Endothelial cell of umbilical vein (primary cell): ENCODE measurements around the gene PRL. TPM values are rescaled to one million over a fixed set of nuclear protein-coding genes. Genes with fewer than 3 reads are reported as not detected.

Experiments used
- BruUV-seq: library from RNA; stranded (reverse); fragments of 400-500 nt; replicated peaks from 2 replicates; lab custom pipeline; 2021; lab: Mats Ljungman, UMichigan
- CTCF ChIA-PET: fragments of 300-600, 350-600 bp; sonication (Branson Sonifier 250); formaldehyde crosslinking; loops from one replicate; lab custom pipeline; 2021; ENCODE audit warnings: antibody characterized with exemption, inconsistent platforms; lab: Charles Lee
- POLR2A ChIA-PET: fragments of 300-600, 350-600 bp; sonication (Branson Sonifier 250); formaldehyde crosslinking; loops from one replicate; lab custom pipeline; 2021; ENCODE audit warnings: antibody characterized with exemption, inconsistent platforms; lab: Charles Lee
- DNase-seq: peaks from one replicate; pipeline ENCODE4 v3.0.0-alpha.2; 2011; ENCODE audit warnings: low read depth, low spot score
- FAIRE-seq: peaks from 2 replicates; lab custom pipeline; 2011; peaks lifted over from hg19 to GRCh38; lab: Jason Lieb, UNC
- H2AFZ ChIP-seq: 2 replicates; pipeline ENCODE4 v1.6.0; 2012; ENCODE audit warnings: low read depth, low read length, control low read depth, inconsistent platforms
- H3K27ac ChIP-seq: 2 replicates; pipeline ENCODE4 v1.5.1; 2011; ENCODE audit warnings: low read depth, mild to moderate bottlenecking, control low read depth, low read length, moderate library complexity; ENCODE audit not compliant: insufficient read depth
- H3K27me3 ChIP-seq, 2 experiments: 2 replicates each; pipeline versions ENCODE4 v1.6.0 to v1.6.1; 2011; ENCODE audit warnings: low read length in 2 of 2, mixed read lengths in 1 of 2; ENCODE audit not compliant: control insufficient read depth in 2 of 2, insufficient read depth in 2 of 2
- H3K36me3 ChIP-seq, 2 experiments: 2 replicates in 1 of 2; 3 replicates in 1 of 2; pipeline ENCODE4 v1.5.1; 2011; ENCODE audit warnings: low read length in 2 of 2, mild to moderate bottlenecking in 1 of 2, moderate library complexity in 1 of 2; ENCODE audit not compliant: control insufficient read depth in 2 of 2, insufficient read depth in 2 of 2; ENCODE audit errors: extremely low read depth in 1 of 2
- H3K4me1 ChIP-seq: 3 replicates; pipeline ENCODE4 v1.5.1; 2011; ENCODE audit warnings: mild to moderate bottlenecking, low read length; ENCODE audit not compliant: control insufficient read depth, insufficient read depth; ENCODE audit errors: extremely low read depth
- H3K4me2 ChIP-seq: 2 replicates; pipeline ENCODE4 v1.6.1; 2011; ENCODE audit warnings: low read length, control low read depth, mixed read lengths; ENCODE audit not compliant: insufficient read depth
- H3K4me3 ChIP-seq, 3 experiments: fragments of 200-600 bp in 1 of 3; sonication (generic), shearing (Covaris generic) in 1 of 3; replicated peaks in 1 of 3; 2 replicates each; pipeline ENCODE4 v1.5.1; 2011 to 2016; ENCODE audit warnings: control low read depth in 3 of 3, low read length in 3 of 3, mild to moderate bottlenecking in 2 of 3, inconsistent platforms in 1 of 3, low read depth in 1 of 3, moderate library complexity in 1 of 3; ENCODE audit not compliant: insufficient read depth in 1 of 3
- H3K79me2 ChIP-seq: 2 replicates; pipeline ENCODE4 v1.6.0; 2012; ENCODE audit warnings: low read length, inconsistent platforms; ENCODE audit not compliant: control insufficient read depth, insufficient read depth
- H3K9ac ChIP-seq: replicated peaks from 2 replicates; pipeline ENCODE3; 2011; ENCODE audit warnings: low read length, control low read depth; ENCODE audit not compliant: insufficient read depth; ENCODE audit errors: extremely low read depth
- H3K9me1 ChIP-seq: replicated peaks from 3 replicates; pipeline ENCODE4 v1.6.0; 2011; ENCODE audit warnings: mild to moderate bottlenecking, low read length; ENCODE audit not compliant: control insufficient read depth, insufficient read depth; ENCODE audit errors: extremely low read depth
- H3K9me3 ChIP-seq: replicated peaks from 2 replicates; pipeline ENCODE4 v1.5.1; 2012; ENCODE audit warnings: low read length, inconsistent platforms; ENCODE audit not compliant: control insufficient read depth, insufficient read depth
- H4K20me1 ChIP-seq: replicated peaks from 2 replicates; pipeline ENCODE3; 2011; ENCODE audit warnings: mild to moderate bottlenecking, low read length; ENCODE audit not compliant: control insufficient read depth, insufficient read depth; ENCODE audit errors: extremely low read depth
- EZH2 ChIP-seq: IDR thresholded peaks from 2 replicates; pipeline ENCODE4 v1.6.1; 2012; ENCODE audit warnings: borderline replicate concordance, low read depth, mild to moderate bottlenecking, moderate library complexity, low read length, inconsistent platforms; ENCODE audit not compliant: severe bottlenecking
- FOS ChIP-seq: IDR thresholded peaks from 2 replicates; pipeline ENCODE4 v1.6.1; 2011; ENCODE audit warnings: mild to moderate bottlenecking, low read length, moderate library complexity, borderline replicate concordance; ENCODE audit not compliant: insufficient read depth
- GATA2 ChIP-seq: IDR thresholded peaks from 2 replicates; pipeline ENCODE4 v1.7.0; 2011; ENCODE audit warnings: low read depth, mild to moderate bottlenecking, moderate library complexity, mixed read lengths, low read length; ENCODE audit not compliant: insufficient read length, insufficient read depth
- JUN ChIP-seq: IDR thresholded peaks from 2 replicates; pipeline ENCODE4 v1.6.1; 2011; ENCODE audit warnings: borderline replicate concordance, low read depth; ENCODE audit not compliant: insufficient read length, insufficient read depth
- MYC ChIP-seq: IDR thresholded peaks from one replicate; pipeline ENCODE4 v1.6.1; 2011; ENCODE audit warnings: mild to moderate bottlenecking, low read depth, low read length
- POLR2A ChIP-seq: IDR thresholded peaks from 2 replicates; pipeline ENCODE4 v1.6.1; 2012; ENCODE audit warnings: low read depth, mild to moderate bottlenecking, control low read depth, low read length
- POLR2AphosphoS5 ChIP-seq: IDR thresholded peaks from 2 replicates; pipeline ENCODE4 v1.6.1; 2012; ENCODE audit warnings: low read depth, mild to moderate bottlenecking, control low read depth, low read length, moderate library complexity; ENCODE audit not compliant: insufficient read depth
- dilution Hi-C: fragments of 300-500 bp; cut with MboI; formaldehyde crosslinking; loops from one replicate; pipeline ENCODE4 v1.15.0; 2019; ENCODE audit warnings: low sequenced_read_pairs; ENCODE audit not compliant: extremely low pct_ligation_motif_present
- intact Hi-C: fragments of 100-400 bp; cut with micrococcal nuclease; formaldehyde crosslinking; loops from one replicate; pipeline ENCODE4 v1.10.0; 2022
- polyA plus RNA-seq, 4 experiments: library from polyadenylated mRNA; depleted of rRNA in 3 of 4; stranded (reverse) in 3 of 4; unstranded in 1 of 4; fragments of >200 nt; gene quantifications; 2 replicates each; pipeline versions ENCODE4 v1.2.1 to v1.2.3, GENCODE V29; 2011 to 2012; ENCODE audit warnings: missing spikeins in 1 of 4
- total RNA-seq: library from RNA; stranded (reverse); gene quantifications from 2 replicates; pipeline ENCODE4 v1.2.3, GENCODE V29; 2021
- TF ChIP-seq, protein P1 (sequence below): IDR thresholded peaks from 2 replicates; pipeline ENCODE4 v1.6.1; 2011; ENCODE audit not compliant: insufficient read depth, insufficient read length
- TF ChIP-seq, protein P2 (sequence below), 2 donors: IDR thresholded peaks; 1 replicate in 1 of 2; 2 replicates in 1 of 2; pipeline ENCODE4 v1.5.1; 2011; ENCODE audit warnings: low read length in 2 of 2, mild to moderate bottlenecking in 2 of 2, moderate library complexity in 2 of 2, control low read depth in 1 of 2, inconsistent platforms in 1 of 2, low read depth in 1 of 2; ENCODE audit not compliant: insufficient read depth in 1 of 2; ENCODE audit errors: extremely low read depth in 1 of 2

Gene PRL
- total and polyA plus RNA-seq, 2 donors (not counting 3 experiments of a cell fraction or from before 2014, with no cell fraction given): not detected

DNA sequence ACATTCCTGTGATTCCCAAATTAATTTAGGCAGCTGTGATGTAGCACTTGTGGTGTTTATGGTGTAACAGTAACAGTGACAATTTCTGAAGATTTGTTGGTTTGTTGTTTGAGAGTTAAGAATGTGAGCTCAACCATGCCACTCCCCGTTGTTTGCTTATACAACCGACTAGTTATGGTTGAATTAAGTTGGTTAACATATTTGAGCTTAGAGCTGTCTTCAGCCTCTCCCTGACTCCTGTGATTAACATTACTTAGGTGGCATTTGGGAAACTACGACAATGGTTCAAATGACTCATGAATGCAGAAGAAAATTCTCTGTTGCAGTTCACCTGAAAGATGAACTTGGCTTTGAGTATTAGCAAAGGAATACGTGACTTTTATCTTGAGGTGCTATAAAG, 35.9 kb upstream of the PRL start:
- Histone ChIP-seq H4K20me1 (no peaks in the 10 kb centered on the region), H3K27ac (no peak overlapping the region), H3K4me3 (no peak overlapping the region), H3K27me3 (no peaks in the 10 kb centered on the region), H3K9me1 (no peaks in the 10 kb centered on the region), H3K36me3 (no peaks in the 10 kb centered on the region), H3K79me2 (no peaks in the 10 kb centered on the region), H3K4me2 (no peak overlapping the region), H3K9ac (no peak overlapping the region), H3K4me1 (no peaks in the 10 kb centered on the region), H2AFZ (no peak overlapping the region), H3K9me3 (no peaks in the 10 kb centered on the region)
- DNase-seq (no peak), FAIRE-seq (no peak)
- no TSS peak for BruUV-seq
- dilution Hi-C loops: no loop called here
- ChIA-PET POLR2A (no interaction called here), CTCF (interaction anchor here (0.8 kb wide), 1 partner anchor 13 kb away, joined by 4 read pairs; no protein-coding TSS in a partner anchor)
- TF ChIP-seq, protein P1, sequence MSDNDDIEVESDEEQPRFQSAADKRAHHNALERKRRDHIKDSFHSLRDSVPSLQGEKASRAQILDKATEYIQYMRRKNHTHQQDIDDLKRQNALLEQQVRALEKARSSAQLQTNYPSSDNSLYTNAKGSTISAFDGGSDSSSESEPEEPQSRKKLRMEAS: no peak
- no peak for TF ChIP-seq FOS
- TF ChIP-seq, protein P2, sequence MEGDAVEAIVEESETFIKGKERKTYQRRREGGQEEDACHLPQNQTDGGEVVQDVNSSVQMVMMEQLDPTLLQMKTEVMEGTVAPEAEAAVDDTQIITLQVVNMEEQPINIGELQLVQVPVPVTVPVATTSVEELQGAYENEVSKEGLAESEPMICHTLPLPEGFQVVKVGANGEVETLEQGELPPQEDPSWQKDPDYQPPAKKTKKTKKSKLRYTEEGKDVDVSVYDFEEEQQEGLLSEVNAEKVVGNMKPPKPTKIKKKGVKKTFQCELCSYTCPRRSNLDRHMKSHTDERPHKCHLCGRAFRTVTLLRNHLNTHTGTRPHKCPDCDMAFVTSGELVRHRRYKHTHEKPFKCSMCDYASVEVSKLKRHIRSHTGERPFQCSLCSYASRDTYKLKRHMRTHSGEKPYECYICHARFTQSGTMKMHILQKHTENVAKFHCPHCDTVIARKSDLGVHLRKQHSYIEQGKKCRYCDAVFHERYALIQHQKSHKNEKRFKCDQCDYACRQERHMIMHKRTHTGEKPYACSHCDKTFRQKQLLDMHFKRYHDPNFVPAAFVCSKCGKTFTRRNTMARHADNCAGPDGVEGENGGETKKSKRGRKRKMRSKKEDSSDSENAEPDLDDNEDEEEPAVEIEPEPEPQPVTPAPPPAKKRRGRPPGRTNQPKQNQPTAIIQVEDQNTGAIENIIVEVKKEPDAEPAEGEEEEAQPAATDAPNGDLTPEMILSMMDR (IDR thresholded peaks at IDR 0.05; ENCODE audit: extremely low read depth in 1 of 2, insufficient read depth in 1 of 2, low read depth in 1 of 2, low read length in 2 of 2): no peak
- no peak for TF ChIP-seq GATA2
- no peak for TF ChIP-seq JUN
- TF ChIP-seq POLR2AphosphoS5: no peak
- TF ChIP-seq MYC: no peak
- TF ChIP-seq EZH2: no peak
- TF ChIP-seq POLR2A: no peak
- intact Hi-C loops: no loop called here
